Ovary (tissue), 9 donors: ENCODE results near the gene FGD3. TPM values are rescaled to one million over a fixed set of nuclear protein-coding genes. Genes with fewer than 3 reads are reported as not detected.

Source experiments
- DNase-seq, 5 donors: peaks; one replicate each; pipeline ENCODE4 v3.0.0-alpha.2; 2019 to 2020
- H3K27ac ChIP-seq, 2 donors: fragments of 200-600 bp; one replicate each; pipeline versions ENCODE4 v1.5.1 to v1.8.0; 2019 to 2022
- H3K27me3 ChIP-seq: fragments of 200-600 bp; one replicate; pipeline ENCODE4 v1.8.0; 2022
- H3K36me3 ChIP-seq: fragments of 200-600 bp; sonication (generic); one replicate; pipeline ENCODE4 v1.5.1; 2019
- H3K4me1 ChIP-seq: one replicate; pipeline ENCODE4 v1.8.1; 2013; ENCODE audit warnings: mild to moderate bottlenecking, moderate library complexity; ENCODE audit not compliant: insufficient read depth
- H3K4me3 ChIP-seq: fragments of 200-600 bp; sonication (generic); one replicate; pipeline ENCODE4 v1.5.1; 2017
- H3K9me3 ChIP-seq, 2 donors: fragments of 200-600 bp in 1 of 2; sonication (generic) in 1 of 2; one replicate each; pipeline versions ENCODE4 v1.5.1 to v1.8.1; 2013 to 2019; ENCODE audit warnings: mild to moderate bottlenecking in 1 of 2, moderate library complexity in 1 of 2
- CTCF ChIP-seq, 3 donors: fragments of 450-650 bp in 2 of 3; fragments of 200-600 bp in 1 of 3; IDR thresholded peaks; one replicate each; pipeline versions ENCODE4 v1.5.1 to v1.8.0; 2016 to 2022; ENCODE audit warnings: antibody characterized with exemption in 3 of 3, mild to moderate bottlenecking in 1 of 3
- EP300 ChIP-seq: sonication (generic); formaldehyde crosslinking; IDR thresholded peaks from one replicate; pipeline ENCODE4 v1.6.1; 2017; ENCODE audit warnings: antibody characterized with exemption
- POLR2A ChIP-seq: fragments of 450-650 bp; IDR thresholded peaks from one replicate; pipeline ENCODE4 v1.6.1; 2017; ENCODE audit warnings: antibody characterized with exemption, mild to moderate bottlenecking, moderate library complexity
- WGBS, 3 donors: extraction: QIAGEN DNeasy Blood & Tissue Kit in 1 of 3; methylation state at CpG; one replicate each; pipeline versions ENCODE4 v1.1.5 to v1.1.7; 2013 to 2017; 5-methylcytosine and 5-hydroxymethylcytosine counted together
- intact Hi-C, 4 donors: fragments of 100-400 bp; cut with DNase I; formaldehyde crosslinking; loops; one replicate each; pipeline versions ENCODE4 v1.11.0 to v1.15.1; 2022 to 2023
- polyA plus RNA-seq, 2 donors: library from polyadenylated mRNA; stranded (reverse); fragments of 200-250 nt in 1 of 2; fragments of 350-450 nt in 1 of 2; fragmentation: Illumina TruSeq in 1 of 2; extraction: RNeasy Lipid Tissue Mini Kit (QIAGEN cat#74804) in 1 of 2; gene quantifications; one replicate each; pipeline ENCODE4 v1.2.3, GENCODE V29; 2013 to 2014
- total RNA-seq, 7 donors: library from RNA; depleted of rRNA in 2 of 7; stranded (reverse); fragments of >200 nt in 2 of 7; fragmentation: NEBNext Ultra II Directional in 3 of 7; extraction: Animal tissue kit (Norgen Biotek cat#: 25700) in 3 of 7; gene quantifications; one replicate each; pipeline versions ENCODE4 v1.1.0 to v1.2.4, GENCODE V29; 2016 to 2023
- donor health status: DM: no; HTN: no; CAD: no; lungs with moderate emphysema.
- donor health status: DM: no; HTN: no; CAD: no.
- donor health status: Bipolar disorder and iron deficiency.
- donor health status: DM: yes; HTN: yes; CAD: no.
- donor health status: DM: no; HTN: no; CAD: no.
- donor health status: DM: yes; HTN: yes; CAD: no.

The FGD3 gene
- total and polyA plus RNA-seq, 9 donors = 1.1 to 6.7 (median 2.0) TPM

GRCh38 chr9:93007529-93008058 is 60.3 kb downstream of the FGD3 start:
- intact Hi-C loops = loop anchor here in 1 of 4 donors (10.0 kb wide), 1 partner anchor 87 kb away; the partner anchor contains the start of gene CARD19
- no peak for DNase-seq
- WGBS, 3 donors = 79 to 85% (median 84%) methylated on average over 12 of the region's 12 CpGs
- no peaks in the 10 kb centered on the region for H3K9me3 ChIP-seq
- no peak overlapping the region for H3K27ac ChIP-seq
- no peak for TF ChIP-seq CTCF (IDR thresholded peaks at IDR 0.05)
- TF ChIP-seq POLR2A = no peak
- TF ChIP-seq EP300 = no peak
- no peaks in the 10 kb centered on the region for H3K27me3 ChIP-seq
- no peaks in the 10 kb centered on the region for H3K36me3 ChIP-seq
- H3K4me1 ChIP-seq = peaks cover 3% of the 10 kb centered on the region
- H3K4me3 ChIP-seq = no peak overlapping the region

- intact Hi-C loops = loop anchor here in 1 of 4 donors (10.0 kb wide), 1 partner anchor 86 kb away; the partner anchor contains the start of gene CARD19
- WGBS, 3 donors = 91 to 98% (median 97%) methylated on average over 8 of the region's 8 CpGs
- no peak overlapping the region for H3K27ac ChIP-seq
- DNase-seq = no peak
- H3K4me3 ChIP-seq = no peak overlapping the region
- H3K27me3 ChIP-seq = no peaks in the 10 kb centered on the region
- no peaks in the 10 kb centered on the region for H3K9me3 ChIP-seq
- no peak for TF ChIP-seq CTCF (IDR thresholded peaks at IDR 0.05)
- TF ChIP-seq EP300 = no peak
- TF ChIP-seq POLR2A = no peak
- H3K4me1 ChIP-seq = peaks cover 3% of the 10 kb centered on the region
- H3K36me3 ChIP-seq = no peaks in the 10 kb centered on the region
Observed at GRCh38 chr9:93008457-93008856, 61.1 kb downstream of the FGD3 start.

GRCh38 chr9:93009337-93010015 is 62.2 kb downstream of the FGD3 start:
- Histone ChIP-seq H3K9me3 (no peaks in the 10 kb centered on the region), H3K36me3 (no peaks in the 10 kb centered on the region), H3K4me3 (no peak overlapping the region), H3K27ac (no peak overlapping the region), H3K4me1 (peaks cover 1% of the 10 kb centered on the region), H3K27me3 (no peaks in the 10 kb centered on the region)
- WGBS, 3 donors = 82 to 85% (median 84%) methylated on average over 21 of the region's 21 CpGs
- TF ChIP-seq CTCF (IDR thresholded peaks at IDR 0.05) (no peak), POLR2A (no peak), EP300 (no peak)
- no peak for DNase-seq
- intact Hi-C loops = loop anchor here in 1 of 4 donors (10.0 kb wide), 1 partner anchor 85 kb away; the partner anchor contains the start of gene CARD19

GRCh38 chr9:93010056-93010455 is 62.7 kb downstream of the FGD3 start:
- Histone ChIP-seq H3K9me3 (no peaks in the 10 kb centered on the region), H3K4me3 (no peak overlapping the region), H3K4me1 (no peaks in the 10 kb centered on the region), H3K36me3 (no peaks in the 10 kb centered on the region), H3K27me3 (no peaks in the 10 kb centered on the region), H3K27ac (no peak overlapping the region)
- intact Hi-C loops = no loop called here
- DNase-seq = no peak
- 62 to 76% (median 70%) methylated on average over 12 to 13 of the region's 13 CpGs for WGBS, 3 donors
- TF ChIP-seq CTCF (IDR thresholded peaks at IDR 0.05) = no peak
- no peak for TF ChIP-seq EP300
- no peak for TF ChIP-seq POLR2A
